Germinal center (tissue), 1 donor: ENCODE results near the gene MPND.

Experiments
- DNase-seq: peaks from one replicate; pipeline ENCODE4 v3.0.0; 2012; ENCODE audit warnings: mixed read lengths, low spot score

MPND gene

GRCh38 chr19:4403005-4403761 lies 59.8 kb downstream of the MPND start:
- peak; percentile 24 for DNase-seq

- DNase-seq: no peak
Measured at GRCh38 chr19:4405977-4406376, 62.6 kb downstream of the MPND start.

GRCh38 chr19:4406626-4407025 lies 63.3 kb downstream of the MPND start:
- no peak for DNase-seq

GRCh38 chr19:4409123-4409933 lies 66.0 kb downstream of the MPND start:
- no peak for DNase-seq
